Endothelial cell of umbilical vein (primary cell): ENCODE results near the gene RSPH10B2.
"Not testable (repeated sequence)": the region's sequence is repeated elsewhere in the genome, so short reads cannot be mapped to it uniquely, and the experiment has no call there.

Experiments used
- CTCF ChIP-seq, 2 donors: IDR thresholded peaks; 1 replicate in 1 of 2; 2 replicates in 1 of 2; pipeline ENCODE4 v1.5.1; 2011; ENCODE audit warnings: low read length in 2 of 2, mild to moderate bottlenecking in 2 of 2, moderate library complexity in 2 of 2, control low read depth in 1 of 2, inconsistent platforms in 1 of 2, low read depth in 1 of 2; ENCODE audit not compliant: insufficient read depth in 1 of 2; ENCODE audit errors: extremely low read depth in 1 of 2
- EZH2 ChIP-seq: IDR thresholded peaks from 2 replicates; pipeline ENCODE4 v1.6.1; 2012; ENCODE audit warnings: borderline replicate concordance, low read depth, mild to moderate bottlenecking, moderate library complexity, low read length, inconsistent platforms; ENCODE audit not compliant: severe bottlenecking
- GATA2 ChIP-seq: IDR thresholded peaks from 2 replicates; pipeline ENCODE4 v1.7.0; 2011; ENCODE audit warnings: low read depth, mild to moderate bottlenecking, moderate library complexity, mixed read lengths, low read length; ENCODE audit not compliant: insufficient read length, insufficient read depth
- MAX ChIP-seq: IDR thresholded peaks from 2 replicates; pipeline ENCODE4 v1.6.1; 2011; ENCODE audit not compliant: insufficient read depth, insufficient read length
- POLR2A ChIP-seq: IDR thresholded peaks from 2 replicates; pipeline ENCODE4 v1.6.1; 2012; ENCODE audit warnings: low read depth, mild to moderate bottlenecking, control low read depth, low read length

- not testable (repeated sequence) for TF ChIP-seq CTCF (IDR thresholded peaks at IDR 0.05; ENCODE audit: extremely low read depth in 1 of 2, insufficient read depth in 1 of 2, low read depth in 1 of 2, low read length in 2 of 2); EZH2; POLR2A; MAX; GATA2
These were observed 44.1 kb downstream of the RSPH10B2 start for GRCh38 chr7:6798047-6798446.
